HG02610 (cell line): Measurements from ENCODE around the gene DOCK6.

Experiments used
- ATAC-seq: cut with Tn5 transposase; IDR thresholded peaks from one replicate; pipeline ENCODE4 v1.9.1; 2021; ENCODE audit warnings: mild to moderate bottlenecking, moderate library complexity; ENCODE audit not compliant: unreplicated experiment

Gene DOCK6

DNA sequence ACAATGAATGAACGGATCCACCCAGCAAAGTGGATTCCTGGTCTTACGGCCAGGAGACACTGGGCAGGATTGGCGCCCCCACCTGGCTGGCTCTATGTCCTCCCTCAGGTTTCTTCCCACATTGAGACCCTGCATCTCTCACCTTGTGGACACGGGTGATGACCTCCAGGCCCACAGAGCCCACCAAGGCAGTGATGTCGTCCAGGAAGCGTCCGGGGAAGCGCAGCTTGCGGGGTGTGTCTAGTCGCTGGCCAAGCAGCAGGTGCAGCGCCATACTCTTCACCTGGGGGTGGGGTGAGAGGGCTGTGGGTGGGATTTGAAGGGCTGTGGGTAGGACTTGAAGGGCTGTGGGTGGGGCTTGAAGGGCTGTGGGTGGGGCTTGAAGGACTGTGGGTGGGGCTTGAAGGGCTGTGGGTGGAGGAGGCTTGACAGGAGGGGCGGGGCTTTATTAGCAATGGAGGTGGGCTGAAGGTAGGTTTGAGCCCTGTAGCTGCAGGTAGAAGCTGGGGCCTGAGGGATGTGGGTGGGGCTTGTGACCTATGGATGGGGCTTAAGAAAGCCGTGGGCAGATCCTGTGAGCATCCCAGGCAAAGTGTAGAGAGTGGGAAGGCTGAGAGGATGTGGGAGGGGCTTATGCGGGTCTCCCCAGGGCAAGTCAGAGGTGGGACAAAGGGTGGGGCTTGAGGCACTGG is 35.0 kb downstream of the DOCK6 start:
- ATAC-seq: no peak

DNA sequence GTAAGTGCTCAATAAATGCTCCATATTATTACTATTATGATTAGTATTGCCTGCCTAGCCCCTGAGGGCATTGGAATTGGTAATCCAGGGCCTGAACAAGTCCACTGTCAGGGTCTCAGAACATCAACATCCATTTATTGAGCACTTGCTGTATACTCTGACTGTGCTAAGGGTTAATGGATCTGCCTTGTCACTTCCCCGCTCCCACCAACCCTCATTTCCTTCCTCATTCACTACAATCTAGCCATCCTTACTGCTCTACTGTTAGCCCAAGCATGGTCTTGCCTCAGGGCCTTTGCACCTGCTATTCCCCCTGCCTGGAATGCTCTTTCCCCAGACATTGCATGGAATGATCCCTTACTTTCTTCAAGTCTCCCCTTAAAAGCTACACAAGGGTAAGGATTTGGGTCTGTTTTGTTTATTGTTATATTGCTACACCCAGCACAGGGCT is 35.6 kb downstream of the DOCK6 start:
- no peak for ATAC-seq

GRCh38 chr19:11225815-11226214 is 36.5 kb downstream of the DOCK6 start:
- ATAC-seq: no peak

DNA sequence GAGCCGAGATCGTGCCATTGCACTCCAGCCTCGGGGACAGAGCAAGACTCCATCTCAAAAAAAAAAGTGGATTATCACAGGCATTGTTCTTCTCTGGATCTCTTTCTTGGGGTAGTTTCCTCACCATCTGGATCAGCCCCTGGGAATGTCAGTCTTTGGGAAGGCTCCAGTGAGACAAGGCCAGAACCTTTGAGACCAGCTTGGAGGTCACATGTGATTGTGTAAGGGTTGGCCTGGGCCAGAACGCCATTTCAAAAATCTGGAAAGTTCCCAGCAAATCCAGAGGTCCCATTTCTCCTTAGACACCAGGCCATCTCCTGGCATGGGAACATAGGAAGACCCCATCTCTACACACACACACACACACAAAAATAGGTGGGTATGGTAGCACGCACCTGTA is 37.2 kb downstream of the DOCK6 start:
- no peak for ATAC-seq

GRCh38 chr19:11224429-11224828 is 37.9 kb downstream of the DOCK6 start:
- ATAC-seq: no peak

DNA sequence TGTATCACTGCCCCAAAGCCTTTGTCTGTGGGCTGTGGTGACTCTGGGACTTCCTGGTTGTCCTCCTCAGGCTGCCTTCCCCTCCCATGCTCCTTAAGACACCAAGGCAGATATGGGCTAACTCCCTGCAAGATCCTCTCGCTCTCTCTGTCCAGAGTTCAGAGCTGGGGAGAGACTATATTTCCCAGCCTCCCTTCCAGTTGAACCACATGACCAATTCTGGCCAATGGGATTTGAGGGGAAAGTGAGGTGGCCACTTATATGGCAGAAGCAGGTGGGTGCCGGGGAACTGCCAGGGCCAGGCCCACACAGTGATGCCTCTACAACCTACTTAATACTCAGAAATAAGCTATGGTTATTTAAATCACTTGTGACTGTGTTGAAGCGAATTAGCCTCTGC is 39.1 kb downstream of the DOCK6 start:
- ATAC-seq: no peak

DNA sequence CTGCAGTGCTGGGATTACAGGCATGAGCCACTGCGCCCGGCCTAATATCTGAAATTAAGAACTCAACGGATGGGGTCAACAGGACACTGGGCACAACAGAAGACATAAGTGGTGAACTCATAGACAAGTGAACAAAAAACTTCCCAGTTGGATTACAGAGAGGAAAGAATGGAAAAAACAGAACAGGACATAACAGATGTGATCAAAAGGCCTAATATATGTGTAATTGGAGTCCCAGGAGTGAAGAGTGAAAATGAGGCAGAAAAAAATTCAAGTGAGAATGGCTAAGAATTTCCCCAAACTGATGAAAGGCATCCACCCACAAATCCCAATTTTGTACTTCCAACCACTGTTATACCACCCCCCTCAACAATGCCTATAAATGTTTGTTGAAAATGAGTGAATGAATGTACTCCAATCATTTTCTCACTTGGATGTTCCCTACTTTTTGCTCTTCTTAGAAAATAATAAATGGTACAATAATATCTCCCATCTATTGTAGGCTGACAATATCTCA is 41.2 kb downstream of the DOCK6 start:
- ATAC-seq: no peak

GRCh38 chr19:11214387-11214786 is 47.9 kb downstream of the DOCK6 start:
- ATAC-seq: no peak

- ATAC-seq: no peak
Measured at GRCh38 chr19:11210656-11210928, 51.7 kb downstream of the DOCK6 start.

DNA sequence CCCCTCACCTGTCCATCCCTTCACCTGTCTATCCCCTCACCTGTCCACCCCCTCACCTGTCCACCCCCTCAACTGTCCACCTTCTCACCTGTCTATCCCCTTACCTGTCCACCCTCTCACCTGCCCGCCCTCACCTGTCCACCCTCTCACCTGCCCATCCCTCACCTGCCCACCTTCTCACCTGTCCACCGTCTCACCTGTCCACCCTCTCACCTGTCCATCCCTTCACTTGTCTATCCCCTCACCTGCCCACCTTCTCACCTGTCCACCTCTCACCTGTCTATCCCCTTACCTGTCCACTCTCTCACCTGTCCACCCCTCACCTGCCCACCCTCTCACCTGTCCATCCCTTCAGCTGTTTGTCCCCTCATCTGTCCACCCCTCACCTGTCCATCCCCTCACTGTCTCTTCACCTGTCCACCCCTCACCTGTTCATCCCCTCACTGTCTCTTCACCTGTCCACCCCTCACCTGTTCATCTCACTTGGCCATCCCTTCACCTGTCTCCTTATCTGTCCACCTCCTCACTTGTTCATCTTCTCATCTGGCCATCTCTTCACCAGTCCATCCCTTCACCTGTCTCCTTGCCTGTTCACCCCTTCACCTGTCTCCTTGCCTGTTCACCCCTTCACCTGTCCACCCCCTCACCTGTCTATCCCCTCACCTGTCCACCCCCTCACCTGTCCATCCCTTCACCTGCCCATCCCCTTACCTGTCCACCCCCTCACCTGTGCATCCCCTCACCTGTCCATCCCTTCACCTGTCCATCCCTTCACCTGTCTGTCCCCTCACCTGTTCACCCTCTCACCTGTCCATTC is 52.3 kb downstream of the DOCK6 start:
- ATAC-seq: no peak

GRCh38 chr19:11208561-11209471 is 53.5 kb downstream of the DOCK6 start:
- no peak for ATAC-seq

DNA sequence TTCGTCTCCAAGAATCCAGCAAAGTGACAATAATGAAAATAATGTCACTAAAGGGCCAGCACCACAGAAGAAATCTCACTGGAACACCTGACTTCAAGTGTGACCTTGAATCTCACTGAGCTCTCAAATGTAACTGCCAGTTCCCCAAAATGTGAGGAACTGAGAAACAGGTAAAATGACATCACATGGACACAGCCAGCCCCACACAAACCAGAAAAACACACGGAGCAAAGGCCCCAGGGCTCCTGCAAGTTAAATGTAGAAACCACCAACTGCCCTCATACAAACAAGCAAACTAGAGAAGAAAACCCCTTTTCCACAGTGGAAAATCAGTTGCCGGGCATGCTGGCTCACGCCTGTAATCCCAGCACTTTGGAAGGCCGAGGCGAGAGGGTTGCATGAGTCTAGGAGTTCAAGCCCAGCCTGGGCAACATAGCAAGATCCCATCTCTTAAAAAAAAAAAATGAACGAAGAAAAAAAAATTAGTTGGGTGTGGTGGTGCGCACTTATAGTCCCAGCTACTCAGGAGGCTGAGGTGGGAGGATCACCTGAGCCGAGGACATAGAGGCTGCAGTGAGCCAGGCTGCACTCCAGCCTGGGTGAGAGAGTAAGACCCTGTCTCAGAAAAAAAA is 56.3 kb downstream of the DOCK6 start:
- no peak for ATAC-seq

- no peak for ATAC-seq
Measured at GRCh38 chr19:11204943-11205349, 57.4 kb downstream of the DOCK6 start.

DNA sequence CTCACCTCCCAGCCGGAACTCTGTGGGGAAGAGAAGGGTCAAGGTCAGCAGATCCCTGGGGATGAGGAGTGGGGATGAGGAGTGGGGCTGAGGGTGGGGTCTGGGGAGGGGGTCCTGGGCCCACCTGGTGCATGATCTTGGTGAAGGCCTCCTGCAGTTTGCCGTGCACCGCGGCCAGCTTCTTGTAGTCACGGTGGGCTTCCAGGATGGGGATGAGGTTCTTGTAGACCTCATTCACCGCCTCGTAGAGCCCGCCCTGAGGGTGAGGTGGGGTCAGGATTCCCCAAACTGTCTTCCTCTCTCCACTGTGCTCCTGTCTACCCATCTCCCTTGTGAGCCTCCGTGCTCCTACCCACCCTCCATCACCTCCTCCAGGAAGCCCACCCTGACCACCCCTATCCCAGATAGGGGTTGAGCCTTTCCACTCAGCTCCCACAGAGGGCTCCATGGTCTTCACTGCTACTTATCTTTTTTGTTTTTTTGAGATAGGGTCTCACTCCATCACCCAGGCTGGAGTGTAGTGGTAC is 58.2 kb downstream of the DOCK6 start:
- ATAC-seq: no peak

DNA sequence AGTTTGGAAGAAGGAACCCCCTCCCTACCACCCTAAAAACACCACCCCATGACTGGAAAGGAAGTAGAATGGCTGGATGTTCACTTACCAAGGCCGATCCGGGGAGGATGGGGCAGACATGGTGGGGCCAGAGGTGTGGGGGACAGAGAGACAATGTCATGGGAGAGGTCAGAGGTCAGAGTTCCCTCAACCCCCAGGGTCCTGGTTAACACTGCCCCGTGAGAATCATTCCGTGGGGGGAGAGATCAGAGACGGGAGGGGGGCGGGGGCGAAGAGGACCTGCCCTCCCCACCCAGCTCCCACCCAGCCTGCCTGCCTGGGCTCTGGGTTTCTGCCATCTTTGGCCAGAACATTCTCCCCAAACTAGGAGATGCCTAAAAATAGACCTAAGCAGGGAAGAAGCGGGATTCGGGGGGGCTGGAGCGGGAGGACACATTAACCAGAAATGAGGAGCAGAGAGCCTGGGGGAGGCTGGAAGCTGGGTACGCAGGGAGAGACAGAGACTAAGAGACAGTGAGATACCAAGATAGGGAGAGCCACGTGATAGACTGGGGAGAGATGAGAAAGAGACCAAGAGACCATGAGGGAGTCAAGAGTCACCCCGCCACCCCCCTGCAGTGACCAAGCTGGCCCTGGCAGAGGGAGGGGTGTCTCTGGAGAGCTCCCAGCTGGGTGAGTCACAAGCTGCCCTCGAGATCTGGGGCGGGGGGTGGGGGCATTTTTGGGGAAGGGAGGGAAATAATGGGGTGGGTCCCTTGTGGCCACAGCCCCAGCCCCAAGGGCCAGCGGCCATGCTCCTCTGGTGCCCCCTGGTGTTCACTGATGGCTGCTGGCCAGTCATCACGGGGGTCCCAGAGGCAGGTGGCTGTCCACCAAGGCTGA is 58.9 kb downstream of the DOCK6 start:
- ATAC-seq: no peak

- no peak for ATAC-seq
Measured at GRCh38 chr19:11202488-11203193, 59.7 kb downstream of the DOCK6 start.

DNA sequence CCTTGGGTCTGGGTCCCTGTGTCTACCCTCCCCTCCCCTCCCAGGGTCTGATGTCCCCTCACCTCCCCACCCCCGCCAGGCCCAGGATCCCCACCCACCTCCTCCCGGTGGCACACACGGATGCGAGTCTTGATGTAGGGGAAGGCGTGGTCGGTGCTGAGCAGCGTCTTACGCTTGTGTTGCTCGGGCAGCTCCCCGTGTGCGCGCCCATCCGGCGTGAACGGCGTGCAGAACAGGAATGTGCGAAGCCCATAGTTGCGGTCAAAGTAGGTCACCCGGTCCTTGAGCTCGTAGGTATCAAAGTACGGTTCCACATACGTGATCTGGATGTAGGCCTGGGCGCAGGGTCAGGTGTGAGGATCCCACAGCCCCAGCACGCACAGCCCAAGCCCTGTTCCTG is 60.5 kb downstream of the DOCK6 start:
- ATAC-seq: no peak

DNA sequence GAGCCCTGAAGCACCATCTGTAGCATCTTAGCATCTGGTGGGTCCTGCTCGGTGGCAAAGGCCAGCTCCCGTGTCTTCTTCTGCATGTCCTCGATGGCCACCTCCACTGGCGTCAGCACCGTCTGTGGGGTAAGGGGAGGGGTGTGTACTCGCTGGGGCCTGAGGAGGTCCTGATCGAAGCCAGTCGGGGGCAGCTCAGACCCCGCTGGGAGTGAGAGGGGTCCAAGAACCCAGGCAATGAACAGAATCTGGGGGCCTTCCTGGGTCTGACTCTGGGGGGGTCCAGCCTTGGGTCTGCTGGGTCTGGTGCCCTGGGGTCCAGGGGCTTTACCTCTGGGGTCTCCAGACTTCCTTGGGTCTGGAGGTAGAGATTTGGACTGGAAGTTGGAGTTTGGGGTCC is 61.4 kb downstream of the DOCK6 start:
- ATAC-seq: no peak

- ATAC-seq: no peak
Measured at GRCh38 chr19:11200015-11200574, 62.2 kb downstream of the DOCK6 start.
